ENCODE measurements around the gene KRT8.

Gene KRT8

DNA sequence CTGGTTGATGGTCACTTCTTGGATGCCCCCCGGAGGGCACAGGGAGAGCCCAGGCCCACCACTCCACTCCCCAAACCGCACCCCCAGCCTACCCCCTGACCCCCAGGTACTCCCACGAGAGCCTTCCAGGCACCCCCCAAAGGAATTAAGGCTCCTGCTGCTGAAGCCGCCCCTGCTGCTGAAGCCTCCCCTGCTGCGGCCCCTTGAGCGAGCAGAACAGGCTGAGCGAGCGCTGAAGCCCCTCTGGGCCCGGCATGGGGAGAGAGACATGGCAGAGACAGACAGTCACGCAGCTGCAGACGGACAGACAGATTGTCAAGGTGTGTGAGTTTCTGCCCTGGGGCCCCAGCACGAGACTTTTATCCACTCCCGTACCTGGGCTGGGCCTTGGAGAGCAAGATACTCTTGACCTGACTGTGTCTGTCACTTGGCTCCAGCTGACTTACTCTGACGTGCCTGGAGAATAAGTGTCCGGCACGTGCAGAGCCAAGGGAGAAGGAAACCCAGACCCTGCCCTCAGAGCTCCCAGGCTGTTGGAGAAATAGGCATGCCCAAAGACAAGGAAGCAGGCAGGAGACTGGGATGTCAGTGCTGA, 56.1 kb downstream of the KRT8 start, which contains the start of gene KRT78:
Gene KRT78 (minus strand): TSS at position 334 of the 595 bp plus-strand sequence. CDS start 64 bp downstream, at position 270.
- no peak for DNase-seq (ENCODE audit: low read depth in 2 of 3, low spot score in 2 of 3)

- DNase-seq (ENCODE audit: low read depth in 2 of 3, low spot score in 2 of 3), result no peak
Observed at GRCh38 chr12:52847335-52848102, 57.4 kb downstream of the KRT8 start.
